BE2C (cell line): Measurements from ENCODE around the gene KRTAP29-1.
A peak's percentile ranks its signal among the peaks of the same experiment; 100 is the strongest.

Experiments used
- DNase-seq: peaks from one replicate; pipeline ENCODE4 v3.0.0-alpha.2; 2020
- H3K27me3 ChIP-seq: fragments of 250-450 bp; sonication (Bioruptor Pico); 2 replicates; pipeline ENCODE4 v1.5.1; 2020; ENCODE audit warnings: mild to moderate bottlenecking
- H3K36me3 ChIP-seq: fragments of 250-450 bp; sonication (Bioruptor Pico); 2 replicates; pipeline ENCODE4 v1.5.1; 2020; ENCODE audit warnings: mild to moderate bottlenecking
- H3K4me1 ChIP-seq: fragments of 250-450 bp; sonication (Bioruptor Pico); 2 replicates; pipeline ENCODE4 v1.5.1; 2020
- H3K4me3 ChIP-seq: 2 replicates; pipeline ENCODE4 v1.5.1; 2011; ENCODE audit warnings: low read depth, low read length
- H3K9me3 ChIP-seq: fragments of 250-450 bp; sonication (Bioruptor Pico); 2 replicates; pipeline ENCODE4 v1.5.1; 2020
- TF ChIP-seq, protein P1 (sequence below): IDR thresholded peaks from 2 replicates; pipeline ENCODE4 v1.5.1; 2012; ENCODE audit warnings: mild to moderate bottlenecking, low read depth, low read length

KRTAP29-1 gene

GRCh38 chr17:41334385-41335305 is 32.0 kb upstream of the KRTAP29-1 start:
- Histone ChIP-seq H3K4me3 (no peak overlapping the region), H3K27me3 (peaks cover 9% of the 10 kb centered on the region), H3K4me1 (no peaks in the 10 kb centered on the region), H3K9me3 (no peaks in the 10 kb centered on the region), H3K36me3 (no peaks in the 10 kb centered on the region)
- TF ChIP-seq, protein P1, sequence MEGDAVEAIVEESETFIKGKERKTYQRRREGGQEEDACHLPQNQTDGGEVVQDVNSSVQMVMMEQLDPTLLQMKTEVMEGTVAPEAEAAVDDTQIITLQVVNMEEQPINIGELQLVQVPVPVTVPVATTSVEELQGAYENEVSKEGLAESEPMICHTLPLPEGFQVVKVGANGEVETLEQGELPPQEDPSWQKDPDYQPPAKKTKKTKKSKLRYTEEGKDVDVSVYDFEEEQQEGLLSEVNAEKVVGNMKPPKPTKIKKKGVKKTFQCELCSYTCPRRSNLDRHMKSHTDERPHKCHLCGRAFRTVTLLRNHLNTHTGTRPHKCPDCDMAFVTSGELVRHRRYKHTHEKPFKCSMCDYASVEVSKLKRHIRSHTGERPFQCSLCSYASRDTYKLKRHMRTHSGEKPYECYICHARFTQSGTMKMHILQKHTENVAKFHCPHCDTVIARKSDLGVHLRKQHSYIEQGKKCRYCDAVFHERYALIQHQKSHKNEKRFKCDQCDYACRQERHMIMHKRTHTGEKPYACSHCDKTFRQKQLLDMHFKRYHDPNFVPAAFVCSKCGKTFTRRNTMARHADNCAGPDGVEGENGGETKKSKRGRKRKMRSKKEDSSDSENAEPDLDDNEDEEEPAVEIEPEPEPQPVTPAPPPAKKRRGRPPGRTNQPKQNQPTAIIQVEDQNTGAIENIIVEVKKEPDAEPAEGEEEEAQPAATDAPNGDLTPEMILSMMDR, result no peak
- no peak for DNase-seq

- Histone ChIP-seq H3K36me3 (no peaks in the 10 kb centered on the region), H3K9me3 (no peaks in the 10 kb centered on the region), H3K27me3 (peaks cover under 1% of the 10 kb centered on the region), H3K4me1 (no peaks in the 10 kb centered on the region), H3K4me3 (no peak overlapping the region)
- DNase-seq, result no peak
- TF ChIP-seq, protein P1, result no peak
Observed at GRCh38 chr17:41333836-41334235, 31.2 kb upstream of the KRTAP29-1 start.

- TF ChIP-seq, protein P1, result no peak
Observed at GRCh38 chr17:41333098-41333497, 30.4 kb upstream of the KRTAP29-1 start.

GRCh38 chr17:41332239-41332638 is 29.6 kb upstream of the KRTAP29-1 start:
- DNase-seq, result no peak
- H3K4me3 ChIP-seq, result no peak overlapping the region

More at GRCh38 chr17:41333098-41333497, 30.4 kb upstream of the KRTAP29-1 start:
- no peaks in the 10 kb centered on the region for H3K36me3 ChIP-seq
- H3K4me1 ChIP-seq, result no peaks in the 10 kb centered on the region
- no peaks in the 10 kb centered on the region for H3K9me3 ChIP-seq
- no peaks in the 10 kb centered on the region; the same call in 1 of the 2 replicates for H3K27me3 ChIP-seq
- no peak overlapping the region for H3K4me3 ChIP-seq
- no peak for DNase-seq

GRCh38 chr17:41331606-41332005 is 29.0 kb upstream of the KRTAP29-1 start:
- no peak overlapping the region for H3K4me3 ChIP-seq
- H3K9me3 ChIP-seq, result no peaks in the 10 kb centered on the region
- no peaks in the 10 kb centered on the region for H3K4me1 ChIP-seq
- no peaks in the 10 kb centered on the region; the same call in 1 of the 2 replicates for H3K27me3 ChIP-seq
- no peak for DNase-seq
- H3K36me3 ChIP-seq, result no peaks in the 10 kb centered on the region
- TF ChIP-seq, protein P1, result no peak

More at GRCh38 chr17:41332239-41332638, 29.6 kb upstream of the KRTAP29-1 start:
- H3K36me3 ChIP-seq, result no peaks in the 10 kb centered on the region
- no peaks in the 10 kb centered on the region for H3K4me1 ChIP-seq
- TF ChIP-seq, protein P1, result no peak
- no peaks in the 10 kb centered on the region for H3K9me3 ChIP-seq
- H3K27me3 ChIP-seq, result no peaks in the 10 kb centered on the region; the same call in 1 of the 2 replicates

- TF ChIP-seq, protein P1, result peak; percentile 75
- Histone ChIP-seq H3K4me3 (no peak overlapping the region), H3K27me3 (no peaks in the 10 kb centered on the region; the same call in 1 of the 2 replicates), H3K4me1 (no peaks in the 10 kb centered on the region), H3K9me3 (no peaks in the 10 kb centered on the region), H3K36me3 (no peaks in the 10 kb centered on the region)
- DNase-seq, result peak; percentile 63
Observed at GRCh38 chr17:41329279-41329948, 26.8 kb upstream of the KRTAP29-1 start.
